H1 (cell line): Measurements from ENCODE around the gene HOXC11. TPM values are rescaled to one million over a fixed set of nuclear protein-coding genes. Genes with fewer than 3 reads are reported as not detected.

ENCODE experiments used
- CEBPB ChIP-seq: IDR thresholded peaks from 2 replicates; pipeline ENCODE4 v1.6.1; 2012; ENCODE audit warnings: low read depth, low read length
- EGR1 ChIP-seq: IDR thresholded peaks from 2 replicates; pipeline ENCODE4 v1.6.1; 2011; ENCODE audit warnings: low read depth, low read length, borderline replicate concordance
- EP300 ChIP-seq, 2 experiments: IDR thresholded peaks; 1 replicate in 1 of 2; 2 replicates in 1 of 2; pipeline ENCODE4 v1.6.1; 2011 to 2012; ENCODE audit warnings: low read depth in 2 of 2, low read length in 2 of 2, mild to moderate bottlenecking in 2 of 2, borderline replicate concordance in 1 of 2, inconsistent platforms in 1 of 2, moderate library complexity in 1 of 2
- GTF2F1 ChIP-seq: IDR thresholded peaks from 2 replicates; pipeline ENCODE4 v1.6.1; 2012; ENCODE audit warnings: low read depth, low read length, improper control_type of control experiment, borderline replicate concordance
- HDAC2 ChIP-seq, 2 experiments: fragments of 300-600 bp in 1 of 2; sonication (generic) in 1 of 2; IDR thresholded peaks; 2 replicates each; pipeline ENCODE4 v1.6.1; 2011 to 2012; ENCODE audit warnings: low read depth in 2 of 2, low read length in 2 of 2, mild to moderate bottlenecking in 2 of 2, moderate library complexity in 2 of 2, borderline replicate concordance in 1 of 2, inconsistent platforms in 1 of 2
- MAX ChIP-seq: IDR thresholded peaks from 2 replicates; pipeline ENCODE4 v1.6.1; 2012; ENCODE audit warnings: inconsistent platforms
- RNF2 ChIP-seq: fragments of 200-900, 300-1000 bp; sonication (generic); IDR thresholded peaks from 2 replicates; pipeline ENCODE4 v1.7.1; 2016; ENCODE audit warnings: borderline replicate concordance, low read depth, mild to moderate bottlenecking, antibody characterized with exemption, low read length; ENCODE audit not compliant: poor library complexity, severe bottlenecking; ENCODE audit errors: missing control alignments
- SIN3A ChIP-seq, 2 experiments: IDR thresholded peaks in 1 of 2; conservative IDR thresholded peaks in 1 of 2; 2 replicates each; pipeline ENCODE4 v1.6.1; 2011 to 2012; ENCODE audit warnings: low read length in 2 of 2, improper control_type of control experiment in 1 of 2, low read depth in 1 of 2, mild to moderate bottlenecking in 1 of 2
- SP2 ChIP-seq: IDR thresholded peaks from 2 replicates; pipeline ENCODE4 v1.6.1; 2012; ENCODE audit warnings: mild to moderate bottlenecking, low read length, inconsistent platforms
- SUZ12 ChIP-seq: fragments of 200-600 bp; sonication (generic); IDR thresholded peaks from 2 replicates; pipeline ENCODE4 v1.6.1; 2012; ENCODE audit warnings: mild to moderate bottlenecking, inconsistent platforms, low read length, moderate library complexity, mixed read lengths
- TEAD4 ChIP-seq: IDR thresholded peaks from 2 replicates; pipeline ENCODE4 v1.6.1; 2012; ENCODE audit warnings: low read depth, low read length, inconsistent platforms, mixed read lengths
- YY1 ChIP-seq: IDR thresholded peaks from 2 replicates; pipeline ENCODE4 v1.6.1; 2011; ENCODE audit warnings: low read depth, mild to moderate bottlenecking, low read length
- polyA plus RNA-seq, 7 experiments: library from polyadenylated mRNA; depleted of rRNA in 3 of 7; stranded (reverse) in 5 of 7; unstranded in 2 of 7; fragments of >200 nt in 5 of 7; fragments of 200-250 nt in 2 of 7; gene quantifications; 1 replicate in 5 of 7; 2 replicates in 1 of 7; 4 replicates in 1 of 7; pipeline versions ENCODE4 v1.2.1 to v1.2.3, GENCODE V29; 2011 to 2013; ENCODE audit warnings: missing spikeins in 2 of 7, mixed read lengths in 2 of 7
- total RNA-seq: library from RNA; stranded (reverse); fragmentation: NEBNext Ultra II Directional; extraction: Animal tissue kit (Norgen Biotek cat#: 25700); gene quantifications from 2 replicates; pipeline ENCODE4 v1.2.1, GENCODE V29; 2021

HOXC11 gene
- total and polyA plus RNA-seq, 2 of the 8 experiments (the other 6 are each of a cell fraction or from before 2014, with no cell fraction given), result not detected

GRCh38 chr12:53994264-53995001 lies 21.5 kb downstream of the HOXC11 start (continued):
- TF ChIP-seq HDAC2 (IDR thresholded peaks at IDR 0.05; ENCODE audit: borderline replicate concordance in 1 of 2, low read depth in 2 of 2, low read length in 2 of 2) (no peak), EP300 (IDR thresholded peaks at IDR 0.05; ENCODE audit: borderline replicate concordance in 1 of 2, low read depth in 2 of 2, low read length in 2 of 2) (no peak), SIN3A (conservative IDR thresholded peaks at IDR 0.05 in 1 of 2, IDR thresholded peaks at IDR 0.05 in 1 of 2; ENCODE audit: low read depth in 1 of 2, low read length in 2 of 2) (no peak), SUZ12 (peak; percentile 94), RNF2 (peak; percentile 89), YY1 (no peak), GTF2F1 (no peak), SP2 (no peak), TEAD4 (no peak), MAX (no peak), EGR1 (no peak), CEBPB (no peak)
